Measurements from ENCODE around the gene ITPK1.

ITPK1 gene

DNA sequence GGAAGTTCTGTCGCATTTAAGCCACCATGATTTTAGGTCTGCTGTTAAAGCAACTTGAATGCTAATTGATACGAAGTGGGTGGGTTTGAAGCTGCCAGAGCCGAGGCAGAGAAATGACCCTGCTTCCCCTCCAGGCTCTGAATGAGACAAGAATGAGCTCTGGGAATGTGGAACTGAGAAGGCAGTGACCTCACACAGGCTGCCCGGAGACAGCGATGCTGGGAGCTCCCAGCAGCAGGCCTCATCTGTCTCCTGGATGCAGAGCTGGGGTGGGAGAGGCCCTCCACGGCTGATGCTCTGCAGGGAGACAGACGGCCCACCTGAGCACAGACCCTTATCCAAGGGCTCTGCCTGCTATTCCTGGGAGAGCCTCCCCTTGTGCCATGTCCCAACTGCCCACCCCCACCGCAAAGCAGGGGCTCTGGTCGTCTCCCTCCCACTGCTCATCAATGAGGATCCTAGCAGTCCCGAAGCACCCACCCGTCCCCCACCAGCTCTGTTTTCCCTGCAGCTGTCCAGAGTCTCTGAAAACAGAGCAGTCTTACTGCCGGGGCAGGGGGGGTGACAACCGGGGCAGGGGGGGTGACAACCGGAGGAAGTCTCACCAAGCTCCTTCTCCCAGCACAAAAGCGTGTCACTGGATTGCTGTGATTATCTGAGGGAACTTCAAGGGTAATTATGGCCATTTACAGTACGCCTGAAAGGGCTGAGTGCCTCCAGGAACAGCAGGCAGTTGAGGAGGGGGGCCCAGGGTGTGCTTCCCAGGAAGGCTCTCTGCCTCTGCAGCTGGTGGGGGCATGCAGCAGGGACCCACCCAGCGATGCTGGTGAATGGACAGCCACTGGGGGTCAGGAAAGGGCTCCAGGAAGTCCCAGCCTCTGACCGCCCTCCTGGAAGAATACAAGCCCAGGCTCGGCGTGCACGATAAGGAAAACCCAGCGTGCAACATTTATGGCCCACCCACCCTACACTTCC lies 125.0 kb downstream of the ITPK1 start:
- TF ChIP-seq, protein P1, sequence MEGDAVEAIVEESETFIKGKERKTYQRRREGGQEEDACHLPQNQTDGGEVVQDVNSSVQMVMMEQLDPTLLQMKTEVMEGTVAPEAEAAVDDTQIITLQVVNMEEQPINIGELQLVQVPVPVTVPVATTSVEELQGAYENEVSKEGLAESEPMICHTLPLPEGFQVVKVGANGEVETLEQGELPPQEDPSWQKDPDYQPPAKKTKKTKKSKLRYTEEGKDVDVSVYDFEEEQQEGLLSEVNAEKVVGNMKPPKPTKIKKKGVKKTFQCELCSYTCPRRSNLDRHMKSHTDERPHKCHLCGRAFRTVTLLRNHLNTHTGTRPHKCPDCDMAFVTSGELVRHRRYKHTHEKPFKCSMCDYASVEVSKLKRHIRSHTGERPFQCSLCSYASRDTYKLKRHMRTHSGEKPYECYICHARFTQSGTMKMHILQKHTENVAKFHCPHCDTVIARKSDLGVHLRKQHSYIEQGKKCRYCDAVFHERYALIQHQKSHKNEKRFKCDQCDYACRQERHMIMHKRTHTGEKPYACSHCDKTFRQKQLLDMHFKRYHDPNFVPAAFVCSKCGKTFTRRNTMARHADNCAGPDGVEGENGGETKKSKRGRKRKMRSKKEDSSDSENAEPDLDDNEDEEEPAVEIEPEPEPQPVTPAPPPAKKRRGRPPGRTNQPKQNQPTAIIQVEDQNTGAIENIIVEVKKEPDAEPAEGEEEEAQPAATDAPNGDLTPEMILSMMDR (conservative IDR thresholded peaks at IDR 0.05; ENCODE audit: low read length), result no peak
- DNase-seq (ENCODE audit: low read depth), result no peak

DNA sequence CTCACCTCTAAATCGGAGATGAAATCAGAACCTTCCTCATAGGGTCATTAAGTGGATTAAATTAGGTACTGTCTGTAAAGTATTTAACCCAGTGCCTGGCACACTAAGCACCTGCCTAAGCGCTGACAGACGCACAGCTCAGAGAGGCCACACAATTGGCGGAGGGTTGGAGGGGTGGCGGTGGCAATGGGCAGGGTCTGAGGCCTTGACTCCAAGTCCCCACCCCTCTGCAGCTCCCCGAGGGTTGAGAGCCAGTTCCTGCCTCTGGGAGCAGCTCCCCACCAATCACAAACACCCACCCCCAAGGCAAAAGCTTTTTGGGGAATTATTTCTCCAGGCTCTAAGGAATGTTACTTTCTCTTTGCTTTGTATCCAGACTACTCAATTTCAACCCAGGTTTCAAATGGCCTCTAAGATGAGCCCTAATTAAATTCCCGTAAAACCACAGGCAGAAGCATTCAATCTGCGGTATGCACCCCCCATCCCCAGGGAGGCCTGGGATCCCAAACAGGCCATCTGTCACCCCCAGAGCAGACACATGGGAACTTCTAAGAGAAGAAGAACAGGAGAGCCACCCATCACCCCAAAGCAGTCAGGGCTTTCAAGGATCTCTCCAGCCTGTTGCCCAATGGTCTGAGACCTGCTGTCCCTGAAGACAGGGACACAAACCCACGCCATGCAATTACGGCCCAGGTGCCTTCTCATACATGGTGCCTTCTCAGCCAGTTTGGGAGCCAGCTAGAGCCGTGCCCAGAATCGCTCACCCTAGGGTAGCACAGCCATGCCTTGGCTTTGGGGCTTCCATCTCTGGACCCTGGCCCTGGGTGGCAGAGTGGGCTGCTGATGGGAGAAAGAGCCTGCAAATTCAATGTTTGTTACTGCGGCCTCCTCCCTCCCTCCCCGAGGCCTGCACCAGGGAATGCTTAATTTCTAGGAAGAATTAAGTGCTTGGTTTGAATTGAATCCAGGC lies 126.7 kb downstream of the ITPK1 start:
- no peak for DNase-seq (ENCODE audit: low read depth)
- TF ChIP-seq, protein P1 (conservative IDR thresholded peaks at IDR 0.05; ENCODE audit: low read length), result no peak
- H3K4me3 ChIP-seq (ENCODE audit: low read length), result no peak overlapping the region

More for the DNA sequence above, 125.0 kb downstream of the ITPK1 start:
- no peak overlapping the region for H3K4me3 ChIP-seq (ENCODE audit: low read length)

DNA sequence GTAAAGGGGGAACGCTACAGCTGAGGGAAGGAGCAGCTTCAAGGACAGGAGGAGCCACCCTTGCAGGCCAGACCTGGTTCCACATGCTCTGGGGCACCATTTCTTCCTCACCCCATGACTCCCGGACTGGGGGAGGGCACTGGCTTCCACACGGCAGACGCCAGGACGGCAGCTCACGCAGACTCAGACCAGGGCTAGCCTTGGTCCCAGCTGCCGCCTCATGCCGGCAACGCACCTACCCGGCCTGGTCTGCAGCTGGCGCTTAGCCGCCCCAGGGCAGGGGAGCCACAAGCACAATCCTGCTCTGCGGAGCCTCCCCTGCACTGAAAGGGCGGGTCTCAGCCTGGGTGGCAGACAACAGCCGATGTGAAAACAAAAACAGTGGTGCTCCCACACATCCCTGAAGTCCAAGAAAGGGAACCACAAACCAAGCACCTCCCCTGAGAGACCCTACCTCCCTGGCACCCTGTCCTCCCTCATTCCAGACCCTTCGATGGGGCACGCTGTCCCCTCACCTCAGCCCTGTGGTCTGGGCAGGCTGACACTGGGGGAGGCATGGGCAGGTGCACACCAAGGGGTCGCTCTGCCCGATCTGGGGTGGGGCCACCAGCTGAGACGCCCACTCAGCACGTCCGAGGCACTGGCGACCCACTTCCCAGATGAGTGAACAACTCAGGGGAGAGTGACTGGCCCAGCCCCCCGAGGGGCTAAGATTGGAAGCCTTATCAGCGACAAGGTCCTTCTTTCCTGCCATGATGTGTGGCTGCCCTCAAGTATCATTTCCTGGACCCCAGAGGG lies 127.8 kb downstream of the ITPK1 start:
- TF ChIP-seq, protein P1 (conservative IDR thresholded peaks at IDR 0.05; ENCODE audit: low read length), result no peak
- H3K4me3 ChIP-seq (ENCODE audit: low read length), result no peak overlapping the region
- no peak for DNase-seq (ENCODE audit: low read depth)

DNA sequence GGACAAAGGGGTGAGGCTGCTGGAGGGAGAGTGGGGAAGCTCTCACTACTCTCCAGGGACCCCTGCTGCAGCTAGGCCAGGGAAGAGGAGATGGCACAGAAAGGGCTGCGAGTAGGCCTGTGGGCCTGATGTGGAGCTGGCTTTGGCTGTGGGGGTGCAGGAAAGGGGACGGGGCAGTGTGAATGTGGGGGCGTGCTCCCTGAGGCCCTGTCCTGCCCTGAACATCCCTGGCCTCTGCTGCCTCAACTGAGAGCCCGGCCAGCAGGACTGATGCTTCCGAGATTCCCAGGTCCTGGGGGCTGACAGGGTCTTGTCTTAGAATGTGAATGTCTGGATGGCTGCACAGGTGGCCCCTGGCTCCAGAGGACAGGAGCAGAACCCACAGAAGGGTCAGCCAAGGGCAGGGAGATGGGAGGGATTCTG lies 128.6 kb downstream of the ITPK1 start:
- no peak overlapping the region for H3K4me3 ChIP-seq (ENCODE audit: low read length)
- DNase-seq (ENCODE audit: low read depth), result no peak
- TF ChIP-seq, protein P1 (conservative IDR thresholded peaks at IDR 0.05; ENCODE audit: low read length), result no peak

DNA sequence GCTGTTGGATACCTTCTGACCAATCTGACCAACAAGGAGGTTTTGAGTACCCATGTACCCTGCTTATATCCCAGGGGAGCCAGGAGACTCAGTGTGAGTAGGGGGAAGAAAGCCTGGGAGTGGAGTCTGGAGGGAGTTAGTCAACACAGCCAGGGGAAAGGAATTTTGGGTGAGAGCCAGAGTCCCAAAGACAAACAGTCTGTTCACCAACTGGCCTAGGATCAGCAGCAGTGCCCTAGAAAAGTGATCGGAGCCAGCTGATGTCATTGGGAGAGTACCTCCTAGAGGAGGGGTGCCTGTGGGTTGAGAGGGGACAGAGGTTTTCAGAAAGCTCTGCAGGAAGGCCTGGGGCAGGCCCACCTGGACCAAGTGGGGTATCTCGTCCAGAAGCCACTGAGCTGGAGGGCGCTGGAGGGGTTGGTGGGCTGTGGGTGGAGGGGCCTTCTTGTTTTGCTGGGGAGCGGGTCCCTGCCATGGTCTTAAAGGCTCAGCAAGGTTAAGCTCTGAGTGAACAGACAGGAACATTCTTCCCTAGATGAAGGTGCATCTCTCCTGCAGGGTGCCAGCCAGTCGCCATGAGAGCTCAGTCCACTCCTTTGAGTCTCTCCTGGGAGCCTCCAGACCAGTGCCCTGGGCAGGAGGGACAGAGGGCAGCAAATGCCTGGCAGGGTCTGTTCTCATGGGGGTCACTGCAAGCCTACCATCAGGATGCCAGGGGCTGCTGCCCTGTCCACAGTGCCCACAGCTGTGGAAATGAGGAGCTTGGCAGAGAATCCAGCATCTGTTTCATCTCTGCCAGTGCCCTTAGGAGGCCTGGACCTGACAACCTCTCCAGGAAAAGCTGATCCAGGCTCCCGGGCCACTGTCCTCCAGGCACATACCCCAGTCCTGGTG lies 129.2 kb downstream of the ITPK1 start:
- no peak overlapping the region for H3K4me3 ChIP-seq (ENCODE audit: low read length)
- TF ChIP-seq, protein P1 (conservative IDR thresholded peaks at IDR 0.05; ENCODE audit: low read length), result no peak
- DNase-seq (ENCODE audit: low read depth), result peak; percentile 67

DNA sequence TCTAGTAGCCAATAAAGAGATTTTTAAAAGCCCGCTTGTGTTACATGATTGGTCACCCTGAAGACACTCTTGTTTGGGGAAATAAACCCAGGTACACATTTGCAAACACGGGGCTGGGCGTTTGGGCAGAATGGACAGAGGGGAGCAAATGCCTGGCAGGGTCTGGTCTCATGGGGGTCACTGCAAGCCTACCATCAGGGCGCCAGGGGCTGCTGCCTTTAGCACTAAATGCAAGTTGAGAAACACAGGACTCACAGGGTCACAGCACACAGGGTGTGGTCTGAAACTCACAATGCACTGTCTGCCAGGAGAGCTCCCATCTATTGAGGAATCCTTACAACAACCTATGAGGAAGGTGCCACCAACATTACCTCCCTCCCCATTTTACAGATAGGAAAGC lies 130.2 kb downstream of the ITPK1 start:
- TF ChIP-seq, protein P1 (conservative IDR thresholded peaks at IDR 0.05; ENCODE audit: low read length), result no peak
- H3K4me3 ChIP-seq (ENCODE audit: low read length), result no peak overlapping the region
- no peak for DNase-seq (ENCODE audit: low read depth)

Data from AG10803 (cell line).